Hepatocyte (in vitro differentiated cells): ENCODE measurements around the gene NAA80.

Source experiments
- CTCF ChIP-seq: fragments of 200-600 bp; sonication (generic); IDR thresholded peaks from 2 replicates; pipeline ENCODE4 v1.5.1; 2016; ENCODE audit warnings: antibody characterized with exemption, mild to moderate bottlenecking; ENCODE audit not compliant: poor library complexity
- EZH2 ChIP-seq: fragments of 200-600 bp; sonication (generic); IDR thresholded peaks from 2 replicates; pipeline ENCODE4 v1.6.1; 2016; ENCODE audit warnings: antibody characterized with exemption, mild to moderate bottlenecking, borderline replicate concordance
- EZH2phosphoT487 ChIP-seq: fragments of 200-600 bp; sonication (generic); IDR thresholded peaks from one replicate; pipeline ENCODE4 v1.6.1; 2018; ENCODE audit warnings: antibody characterized with exemption, mild to moderate bottlenecking, low read depth, moderate library complexity; ENCODE audit not compliant: unreplicated experiment, severe bottlenecking

- TF ChIP-seq CTCF (no peak), EZH2 (no peak), EZH2phosphoT487 (no peak)
Observed at GRCh38 chr3:50296721-50297383, 2.4 kb downstream of the NAA80 start.
